H1 (cell line): ENCODE data around the gene SNAPC2. TPM values are rescaled to one million over a fixed set of nuclear protein-coding genes. Genes with fewer than 3 reads are reported as not detected.

Source experiments
- CTCF ChIA-PET: fragments of 300-600 bp; sonication (Branson Sonifier 250); formaldehyde crosslinking; loops from one replicate; lab custom pipeline; 2021; ENCODE audit not compliant: partially characterized antibody; lab: Charles Lee
- POLR2A ChIA-PET: fragments of 300-600 bp; sonication (Branson Sonifier 250); formaldehyde crosslinking; loops from one replicate; lab custom pipeline; 2021; ENCODE audit warnings: inconsistent platforms; ENCODE audit not compliant: partially characterized antibody; lab: Charles Lee
- DNase-seq, 2 experiments: peaks; one replicate each; pipeline versions ENCODE4 v3.0.0 to v3.0.0-alpha.2; 2010 to 2022; ENCODE audit warnings: low spot score in 2 of 2, low read depth in 1 of 2, mixed read lengths in 1 of 2
- FAIRE-seq: peaks from 2 replicates; lab custom pipeline; 2011; peaks lifted over from hg19 to GRCh38; lab: Jason Lieb, UNC
- H2AFZ ChIP-seq: 2 replicates; pipeline ENCODE4 v1.8.1; 2012; ENCODE audit warnings: low read length, inconsistent platforms
- H2AK5ac ChIP-seq: 2 replicates; pipeline ENCODE4 v1.6.1; 2013; ENCODE audit warnings: low read depth, low read length
- H2BK120ac ChIP-seq: replicated peaks from 2 replicates; pipeline ENCODE3; 2013; ENCODE audit warnings: low read depth, low read length, inconsistent platforms
- H2BK12ac ChIP-seq: 2 replicates; pipeline ENCODE4 v1.6.1; 2013; ENCODE audit warnings: low read depth, low read length
- H2BK15ac ChIP-seq: 2 replicates; pipeline ENCODE4 v1.6.1; 2013; ENCODE audit warnings: low read length
- H2BK20ac ChIP-seq: 2 replicates; pipeline ENCODE4 v1.6.1; 2013; ENCODE audit warnings: low read length
- H2BK5ac ChIP-seq: 2 replicates; pipeline ENCODE4 v1.6.1; 2013; ENCODE audit warnings: low read depth, low read length
- H3K14ac ChIP-seq: 2 replicates; pipeline ENCODE4 v1.6.1; 2013; ENCODE audit warnings: inconsistent platforms; ENCODE audit not compliant: insufficient read length
- H3K18ac ChIP-seq: 2 replicates; pipeline ENCODE4 v1.6.1; 2013; ENCODE audit warnings: low read length; ENCODE audit errors: extremely low read depth
- H3K23ac ChIP-seq: 2 replicates; pipeline ENCODE4 v1.6.1; 2013; ENCODE audit warnings: inconsistent platforms; ENCODE audit not compliant: insufficient read length
- H3K23me2 ChIP-seq: 2 replicates; pipeline ENCODE4 v1.6.1; 2013; ENCODE audit warnings: low read depth, low read length
- H3K27ac ChIP-seq: 2 replicates; pipeline ENCODE4 v1.6.1; 2011; ENCODE audit warnings: low read depth, low read length, inconsistent platforms
- H3K27me3 ChIP-seq, 4 experiments: replicated peaks in 1 of 4; 1 replicate in 1 of 4; 2 replicates in 3 of 4; pipeline versions ENCODE4 v1.6.1 to v1.8.1; 2011 to 2013; ENCODE audit warnings: low read length in 3 of 4, mild to moderate bottlenecking in 3 of 4, inconsistent platforms in 2 of 4, mixed read lengths in 2 of 4, moderate library complexity in 1 of 4; ENCODE audit not compliant: control insufficient read depth in 3 of 4, insufficient read depth in 3 of 4; ENCODE audit errors: extremely low read depth in 1 of 4
- H3K36me3 ChIP-seq, 4 experiments: 2 replicates each; pipeline versions ENCODE4 v1.6.1 to v1.8.1; 2011 to 2013; ENCODE audit warnings: mild to moderate bottlenecking in 4 of 4, low read length in 3 of 4, moderate library complexity in 2 of 4, control low read depth in 1 of 4, inconsistent platforms in 1 of 4; ENCODE audit not compliant: insufficient read depth in 4 of 4, control insufficient read depth in 2 of 4
- H3K4ac ChIP-seq: replicated peaks from 2 replicates; pipeline ENCODE3; 2013; ENCODE audit warnings: low read length, low read depth, mixed read lengths, inconsistent platforms; ENCODE audit not compliant: insufficient read length
- H3K4me1 ChIP-seq, 4 experiments: replicated peaks in 1 of 4; 1 replicate in 1 of 4; 2 replicates in 3 of 4; pipeline versions ENCODE4 v1.6.1 to v1.8.1; 2011 to 2013; ENCODE audit warnings: low read length in 3 of 4, inconsistent platforms in 2 of 4, mixed read lengths in 1 of 4; ENCODE audit not compliant: insufficient read depth in 4 of 4, control insufficient read depth in 3 of 4
- H3K4me2 ChIP-seq, 2 experiments: 2 replicates each; pipeline versions ENCODE4 v1.6.1 to v1.8.1; 2011 to 2013; ENCODE audit warnings: low read depth in 2 of 2, low read length in 2 of 2, control low read depth in 1 of 2, inconsistent platforms in 1 of 2, mild to moderate bottlenecking in 1 of 2; ENCODE audit not compliant: insufficient read depth in 1 of 2
- H3K4me3 ChIP-seq, 4 experiments: fragments of 200-600, 300-600 bp in 1 of 4; sonication (generic), shearing (Covaris generic), sonication (Bioruptor Twin) in 1 of 4; 2 replicates each; pipeline versions ENCODE4 v1.5.1 to v1.8.1; 2011 to 2016; ENCODE audit warnings: low read length in 4 of 4, low read depth in 3 of 4, control low read depth in 2 of 4, inconsistent platforms in 2 of 4, mild to moderate bottlenecking in 2 of 4, mixed read lengths in 1 of 4, moderate library complexity in 1 of 4; ENCODE audit not compliant: insufficient read depth in 2 of 4; ENCODE audit errors: extremely low read depth in 1 of 4
- H3K56ac ChIP-seq: replicated peaks from 2 replicates; pipeline ENCODE3; 2013; ENCODE audit warnings: low read depth, mild to moderate bottlenecking, mixed read lengths, low read length, inconsistent platforms; ENCODE audit not compliant: insufficient read length
- H3K79me1 ChIP-seq: 2 replicates; pipeline ENCODE4 v1.6.1; 2013; ENCODE audit warnings: low read depth, low read length, control low read depth
- H3K79me2 ChIP-seq, 2 experiments: 2 replicates each; pipeline versions ENCODE4 v1.6.1 to v1.8.1; 2012 to 2013; ENCODE audit warnings: low read length in 2 of 2, mild to moderate bottlenecking in 2 of 2, inconsistent platforms in 1 of 2; ENCODE audit not compliant: insufficient read depth in 2 of 2, control insufficient read depth in 1 of 2
- H3K9ac ChIP-seq, 4 experiments: replicated peaks in 1 of 4; 1 replicate in 1 of 4; 2 replicates in 3 of 4; pipeline versions ENCODE4 v1.6.1 to v1.8.1; 2011 to 2013; ENCODE audit warnings: low read depth in 3 of 4, low read length in 3 of 4, control low read depth in 2 of 4, mild to moderate bottlenecking in 2 of 4, moderate library complexity in 2 of 4, inconsistent platforms in 1 of 4; ENCODE audit errors: extremely low read depth in 1 of 4
- H3K9me3 ChIP-seq, 2 experiments: 2 replicates each; pipeline versions ENCODE4 v1.6.1 to v1.8.1; 2012 to 2013; ENCODE audit warnings: mild to moderate bottlenecking in 2 of 2, moderate library complexity in 2 of 2, control low read depth in 1 of 2, inconsistent platforms in 1 of 2, low read depth in 1 of 2, low read length in 1 of 2, mixed read lengths in 1 of 2; ENCODE audit not compliant: insufficient read depth in 2 of 2
- H4K20me1 ChIP-seq, 2 experiments: replicated peaks in 1 of 2; 2 replicates each; pipeline versions ENCODE3 to v1.8.1; 2011 to 2013; ENCODE audit warnings: inconsistent platforms in 2 of 2, low read length in 2 of 2, mild to moderate bottlenecking in 1 of 2; ENCODE audit not compliant: insufficient read depth in 2 of 2, control insufficient read depth in 1 of 2
- H4K5ac ChIP-seq: 2 replicates; pipeline ENCODE4 v1.6.1; 2013; ENCODE audit warnings: low read length, low read depth, mixed read lengths, inconsistent platforms; ENCODE audit not compliant: insufficient read length
- H4K8ac ChIP-seq: 2 replicates; pipeline ENCODE4 v1.8.0; 2013; ENCODE audit warnings: mild to moderate bottlenecking, moderate library complexity, low read length, inconsistent platforms; ENCODE audit not compliant: insufficient read depth; ENCODE audit errors: extremely low read depth
- H4K91ac ChIP-seq: replicated peaks from 2 replicates; pipeline ENCODE3; 2013; ENCODE audit warnings: low read length, mixed read lengths, inconsistent platforms; ENCODE audit not compliant: insufficient read length
- ATF2 ChIP-seq: IDR thresholded peaks from 2 replicates; pipeline ENCODE4 v1.6.1; 2012; ENCODE audit warnings: low read length, inconsistent platforms
- CHD1 ChIP-seq: IDR thresholded peaks from 2 replicates; pipeline ENCODE4 v1.6.1; 2012; ENCODE audit warnings: low read depth, low read length, improper control_type of control experiment
- EGR1 ChIP-seq: IDR thresholded peaks from 2 replicates; pipeline ENCODE4 v1.6.1; 2011; ENCODE audit warnings: low read depth, low read length, borderline replicate concordance
- GTF2F1 ChIP-seq: IDR thresholded peaks from 2 replicates; pipeline ENCODE4 v1.6.1; 2012; ENCODE audit warnings: low read depth, low read length, improper control_type of control experiment, borderline replicate concordance
- HDAC6 ChIP-seq: IDR thresholded peaks from one replicate; pipeline ENCODE4 v1.7.1; 2012; ENCODE audit warnings: low read depth, mild to moderate bottlenecking, inconsistent platforms, low read length, moderate library complexity
- KDM1A ChIP-seq: fragments of 200-600, 300-600 bp; sonication (generic); IDR thresholded peaks from 2 replicates; pipeline ENCODE4 v1.7.1; 2016; ENCODE audit warnings: mild to moderate bottlenecking, low read length, borderline replicate concordance
- MAFK ChIP-seq: IDR thresholded peaks from 2 replicates; pipeline ENCODE4 v1.6.1; 2012; ENCODE audit warnings: low read depth, mild to moderate bottlenecking, improper control_type of control experiment, low read length
- MAX ChIP-seq: IDR thresholded peaks from 2 replicates; pipeline ENCODE4 v1.6.1; 2012; ENCODE audit warnings: inconsistent platforms
- POLR2A ChIP-seq, 2 experiments: IDR thresholded peaks; 1 replicate in 1 of 2; 2 replicates in 1 of 2; pipeline ENCODE4 v1.6.1; 2011; ENCODE audit warnings: low read depth in 2 of 2, low read length in 2 of 2, mild to moderate bottlenecking in 2 of 2; ENCODE audit errors: control extremely low read depth in 1 of 2
- TCF12 ChIP-seq: IDR thresholded peaks from 2 replicates; pipeline ENCODE4 v1.6.1; 2011; ENCODE audit warnings: low read depth, mild to moderate bottlenecking, low read length
- WGBS, 2 experiments: shearing (Covaris generic) in 1 of 2; methylation state at CpG; one replicate each; pipeline versions ENCODE4 v1.1.6 to v1.1.7; 2013 to 2015; ENCODE audit warnings: low lambda C conversion rate in 2 of 2, mixed read lengths in 2 of 2, inconsistent platforms in 1 of 2, low coverage in 1 of 2, missing lambda C conversion rate in 1 of 2; ENCODE audit not compliant: insufficient replicate concordance in 2 of 2, insufficient coverage in 1 of 2, insufficient read length in 1 of 2; ENCODE audit errors: extremely low coverage in 1 of 2, missing lambda C conversion rate in 1 of 2; 5-methylcytosine and 5-hydroxymethylcytosine counted together
- polyA plus RNA-seq, 7 experiments: library from polyadenylated mRNA; depleted of rRNA in 3 of 7; stranded (reverse) in 5 of 7; unstranded in 2 of 7; fragments of >200 nt in 5 of 7; fragments of 200-250 nt in 2 of 7; gene quantifications; 1 replicate in 5 of 7; 2 replicates in 1 of 7; 4 replicates in 1 of 7; pipeline versions ENCODE4 v1.2.1 to v1.2.3, GENCODE V29; 2011 to 2013; ENCODE audit warnings: missing spikeins in 2 of 7, mixed read lengths in 2 of 7
- total RNA-seq: library from RNA; stranded (reverse); fragmentation: NEBNext Ultra II Directional; extraction: Animal tissue kit (Norgen Biotek cat#: 25700); gene quantifications from 2 replicates; pipeline ENCODE4 v1.2.1, GENCODE V29; 2021

The SNAPC2 gene
- total and polyA plus RNA-seq, 2 of the 8 experiments (the other 6 are each of a cell fraction or from before 2014, with no cell fraction given): 18.2 to 20.3 TPM

DNA sequence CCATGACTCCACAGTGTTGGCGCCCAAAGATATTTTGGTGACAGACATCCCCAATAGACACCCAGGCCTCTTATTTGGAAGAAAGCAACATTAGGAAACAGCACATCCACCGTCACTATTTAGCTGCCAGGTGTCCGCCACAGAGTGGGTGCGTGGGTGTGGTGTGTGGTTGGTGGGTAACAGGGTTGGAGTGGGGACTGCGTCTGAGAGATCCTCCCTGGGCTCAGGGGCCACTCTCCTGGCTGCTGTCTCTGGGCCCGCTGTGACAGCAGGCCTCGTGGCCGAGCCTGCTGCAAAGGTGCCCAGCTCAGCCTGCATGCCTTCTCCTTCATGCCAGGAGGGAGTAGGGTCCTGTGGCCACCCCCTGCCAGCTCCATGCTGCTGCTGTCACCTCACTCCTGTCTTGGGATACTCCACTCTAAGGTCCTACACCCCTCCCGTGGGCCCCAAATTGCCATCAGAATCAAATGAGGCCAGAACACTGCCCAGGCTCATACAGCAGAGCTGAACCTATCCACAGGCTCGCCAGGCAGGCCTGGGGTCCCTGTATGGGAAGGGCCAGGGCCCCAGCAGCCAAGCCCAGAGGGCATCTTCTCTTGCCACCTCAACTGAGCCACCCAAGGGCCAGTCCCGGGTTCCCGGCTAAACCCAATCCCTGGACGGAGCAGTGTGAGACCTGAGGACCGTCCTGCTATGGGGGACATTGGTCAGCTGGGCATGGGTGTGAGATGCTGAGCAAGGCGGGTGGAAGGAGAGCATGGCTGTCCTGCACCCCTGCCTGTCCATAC lies 48.1 kb downstream of the SNAPC2 start:
- no peaks in the 10 kb centered on the region for H3K9me3 ChIP-seq
- H4K20me1 ChIP-seq: peaks cover 7 to 25% of the 10 kb centered on the region in 2 experiments
- ChIA-PET POLR2A (interaction anchor here (1.7 to 6.2 kb wide), 4 partner anchors 8 to 42 kb away, joined by 4 to 55 read pairs (median 7); partner anchors contain the start of genes CTXN1 and TIMM44), CTCF (interaction anchor here (0.7 to 4.9 kb wide), 4 partner anchors 24 to 300 kb away, joined by 3 to 36 read pairs (median 3); partner anchors contain the start of gene TIMM44)
- no peak overlapping the region for H2BK20ac ChIP-seq
- DNase-seq (no peak), FAIRE-seq (no peak)
- H3K4me1 ChIP-seq: peaks cover 0 to 10% (median 9%) of the 10 kb centered on the region in 4 experiments; a peak in 6 of 7 replicates
- H3K9ac ChIP-seq: 0 out of 7 replicates have a peak overlapping the region, but pooled peaks of 1 of the 4 experiments have one; percentile 40
- H3K27me3 ChIP-seq: no peaks in the 10 kb centered on the region
- no peak overlapping the region for H4K91ac ChIP-seq
- no peak overlapping the region for H3K23ac ChIP-seq
- H2BK120ac ChIP-seq: no peak overlapping the region
- H4K5ac ChIP-seq: no peak overlapping the region
- no peak overlapping the region; the same call in 1 of the 2 replicates for H3K18ac ChIP-seq
- no peak overlapping the region for H3K4me3 ChIP-seq
- H3K4ac ChIP-seq: no peak overlapping the region
- H2BK12ac ChIP-seq: no peak overlapping the region
- peaks cover 24 to 53% (median 53%) of the 10 kb centered on the region in 4 experiments for H3K36me3 ChIP-seq
- no peak overlapping the region for H3K56ac ChIP-seq
- peak overlapping the region; percentile 85 for H4K8ac ChIP-seq
- peak overlapping the region; percentile 28; the same call in 1 of the 2 replicates for H2BK5ac ChIP-seq
- no peak overlapping the region for H2AFZ ChIP-seq
- 92% methylated on average over 15 of the region's 15 CpGs; no CpG with 5 or more reads in 1 of the 2 experiments for WGBS, 2 experiments
- H3K79me2 ChIP-seq: peaks cover 0 to 3% of the 10 kb centered on the region in 2 experiments; a peak in 1 of 4 replicates
- H2AK5ac ChIP-seq: no peak overlapping the region
- H3K27ac ChIP-seq: 0 out of 2 replicates have a peak overlapping the region, but pooled peaks have one; percentile 41
- no peak overlapping the region for H3K14ac ChIP-seq
- no peaks in the 10 kb centered on the region for H3K23me2 ChIP-seq
- H3K4me2 ChIP-seq: no peak overlapping the region
- H3K79me1 ChIP-seq: no peaks in the 10 kb centered on the region; the same call in none of the 2 replicates
- no peak overlapping the region for H2BK15ac ChIP-seq
- TF ChIP-seq MAFK (no peak), GTF2F1 (no peak), HDAC6 (no peak), ATF2 (no peak), EGR1 (no peak), KDM1A (no peak), CHD1 (no peak), MAX (no peak), POLR2A (IDR thresholded peaks at IDR 0.05; ENCODE audit: control extremely low read depth in 1 of 2, low read depth in 2 of 2, low read length in 2 of 2) (no peak), TCF12 (no peak)
